Measurements from ENCODE around the gene LFNG.
A peak's percentile ranks its signal among the peaks of the same experiment; 100 is the strongest.

The LFNG gene

GRCh38 chr7:2511769-2512168, 7.8 kb upstream of the LFNG start:
- no peak for DNase-seq
- Mint-ChIP-seq H3K4me3 (no peak overlapping the region), H3K4me1 (peaks cover 59% of the 10 kb centered on the region), H3K9me3 (no peaks in the 10 kb centered on the region), H3K27me3 (ENCODE audit: low read depth, poor library complexity) (peaks cover 5% of the 10 kb centered on the region), H3K27ac (no peak overlapping the region), H3K36me3 (ENCODE audit: low read depth) (no peaks in the 10 kb centered on the region)
- TF ChIP-seq CTCF (IDR thresholded peaks at IDR 0.05): no peak

- Mint-ChIP-seq H3K36me3 (ENCODE audit: low read depth) (no peaks in the 10 kb centered on the region), H3K27me3 (ENCODE audit: low read depth, poor library complexity) (peaks cover 5% of the 10 kb centered on the region), H3K4me3 (no peak overlapping the region), H3K4me1 (peaks cover 63% of the 10 kb centered on the region), H3K27ac (no peak overlapping the region), H3K9me3 (no peaks in the 10 kb centered on the region)
- TF ChIP-seq CTCF (IDR thresholded peaks at IDR 0.05): no peak
- no peak for DNase-seq
Measured at GRCh38 chr7:2512179-2512661, 7.4 kb upstream of the LFNG start.

DNA sequence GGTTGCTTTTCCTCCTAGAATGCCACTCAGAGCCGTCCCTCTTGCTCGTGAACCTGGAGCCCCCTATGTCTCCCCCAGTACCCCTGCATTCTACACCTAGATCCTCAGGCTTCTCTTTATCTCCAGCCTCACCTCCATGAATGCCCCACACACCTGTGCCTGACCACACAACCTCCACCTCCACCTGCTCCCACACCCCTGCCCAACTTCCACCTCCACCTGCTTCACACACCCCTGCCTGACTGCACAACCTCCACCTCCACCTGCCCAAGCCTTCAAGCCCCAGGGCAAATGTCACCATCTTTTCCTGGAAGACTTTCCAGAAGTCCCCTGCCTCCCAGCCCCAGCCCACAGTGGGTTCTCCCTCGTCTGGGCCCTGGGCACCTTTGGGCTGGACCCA, 6.9 kb upstream of the LFNG start:
- TF ChIP-seq CTCF (IDR thresholded peaks at IDR 0.05): no peak
- no peak for DNase-seq
- H3K9me3 Mint-ChIP-seq: no peaks in the 10 kb centered on the region
- no peak overlapping the region for H3K4me3 Mint-ChIP-seq
- H3K27ac Mint-ChIP-seq: peak overlapping the region; percentile 9
- no peaks in the 10 kb centered on the region for H3K36me3 Mint-ChIP-seq (ENCODE audit: low read depth)
- peaks cover 63% of the 10 kb centered on the region for H3K4me1 Mint-ChIP-seq
- H3K27me3 Mint-ChIP-seq (ENCODE audit: low read depth, poor library complexity): peaks cover 7% of the 10 kb centered on the region

GRCh38 chr7:2513702-2514101, 5.9 kb upstream of the LFNG start:
- H3K4me3 Mint-ChIP-seq: no peak overlapping the region
- no peak for TF ChIP-seq CTCF (IDR thresholded peaks at IDR 0.05)
- H3K27me3 Mint-ChIP-seq (ENCODE audit: low read depth, poor library complexity): peaks cover 9% of the 10 kb centered on the region
- H3K9me3 Mint-ChIP-seq: no peaks in the 10 kb centered on the region
- no peaks in the 10 kb centered on the region for H3K36me3 Mint-ChIP-seq (ENCODE audit: low read depth)
- H3K4me1 Mint-ChIP-seq: peaks cover 62% of the 10 kb centered on the region
- H3K27ac Mint-ChIP-seq: no peak overlapping the region
- DNase-seq: no peak

DNA sequence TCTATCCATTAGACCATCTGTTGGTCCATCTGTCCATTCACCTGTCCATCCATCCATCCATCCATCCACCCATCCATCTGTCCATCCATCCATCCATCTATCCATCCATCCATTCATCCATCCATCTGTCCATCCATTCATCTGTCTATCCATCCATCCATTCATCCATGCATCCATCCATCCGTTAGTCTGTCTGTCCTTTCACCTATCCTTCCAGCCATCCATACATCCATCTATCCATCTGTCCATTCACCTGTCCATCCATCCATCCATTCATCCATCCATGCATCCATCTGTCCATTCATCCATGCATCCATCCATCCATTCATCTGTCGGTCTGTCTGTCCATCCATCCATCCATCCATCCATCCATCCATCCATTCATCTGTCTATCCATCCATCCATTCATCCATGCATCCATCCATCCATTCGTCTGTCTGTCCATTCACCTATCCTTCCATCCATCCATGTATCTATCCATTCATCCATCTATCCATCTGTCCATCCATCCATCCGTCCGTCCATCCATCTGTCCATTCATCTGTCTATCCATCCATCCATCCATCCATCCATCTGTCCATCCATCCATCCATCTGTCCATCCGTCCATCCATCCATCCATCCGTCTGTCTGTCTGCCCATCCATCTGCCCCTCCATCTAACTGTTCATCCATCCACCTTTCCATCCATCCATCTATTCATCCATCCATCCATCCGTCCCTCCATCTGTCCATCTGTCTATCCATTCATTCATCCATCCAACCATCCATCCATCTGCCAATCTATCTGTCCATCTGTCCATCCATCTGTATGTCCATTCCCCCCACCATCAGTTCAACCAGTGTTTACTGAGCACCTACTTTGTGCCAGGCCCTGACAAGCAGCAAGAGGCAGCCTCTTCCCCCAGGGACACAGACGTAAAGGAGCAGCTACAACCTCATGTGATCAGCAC, 4.8 kb upstream of the LFNG start:
- DNase-seq: no peak
- Mint-ChIP-seq H3K9me3 (no peaks in the 10 kb centered on the region), H3K4me3 (no peak overlapping the region), H3K27me3 (ENCODE audit: low read depth, poor library complexity) (peaks cover 9% of the 10 kb centered on the region), H3K27ac (no peak overlapping the region), H3K4me1 (peaks cover 52% of the 10 kb centered on the region), H3K36me3 (ENCODE audit: low read depth) (no peaks in the 10 kb centered on the region)
- no peak for TF ChIP-seq CTCF (IDR thresholded peaks at IDR 0.05)

Data from nephron progenitor cell (in vitro differentiated cells).